Mononuclear cell (primary cell): ENCODE results near the gene RAB33A. TPM values are rescaled to one million over a fixed set of nuclear protein-coding genes. Genes with fewer than 3 reads are reported as not detected.

ENCODE experiments used
- H3K27me3 ChIP-seq: 2 replicates; pipeline ENCODE4 v1.6.0; 2011; ENCODE audit warnings: low read length, control low read depth; ENCODE audit not compliant: insufficient read depth
- H3K4me1 ChIP-seq: 2 replicates; pipeline ENCODE4 v1.5.1; 2011; ENCODE audit warnings: mild to moderate bottlenecking, low read length, control low read depth; ENCODE audit not compliant: insufficient read depth
- H3K4me3 ChIP-seq: 2 replicates; pipeline ENCODE4 v1.5.1; 2011; ENCODE audit warnings: mild to moderate bottlenecking, low read length, moderate library complexity
- H3K9me3 ChIP-seq: 2 replicates; pipeline ENCODE4 v1.5.1; 2011; ENCODE audit warnings: low read depth, mild to moderate bottlenecking, control low read depth, low read length
- total RNA-seq: library from RNA; depleted of rRNA; stranded (reverse); fragments of >200 nt; gene quantifications from one replicate; pipeline ENCODE4 v1.2.3, GENCODE V29; 2012

The RAB33A gene
- total RNA-seq, 1 donor: 8.2 TPM

GRCh38 chrX:130165181-130165702, 6.5 kb upstream of the RAB33A start:
- no peaks in the 10 kb centered on the region for H3K9me3 ChIP-seq
- peak overlapping the region; percentile 63 for H3K4me3 ChIP-seq
- H3K27me3 ChIP-seq: no peaks in the 10 kb centered on the region
- peaks cover 20% of the 10 kb centered on the region for H3K4me1 ChIP-seq

- H3K4me1 ChIP-seq: peaks cover 20% of the 10 kb centered on the region
- H3K27me3 ChIP-seq: no peaks in the 10 kb centered on the region
- peak within 1 kb of the TSS; percentile 63 for H3K4me3 ChIP-seq
- no peaks in the 10 kb centered on the region for H3K9me3 ChIP-seq
These were observed 5.9 kb upstream of the RAB33A start, which contains the start of gene AIFM1 for GRCh38 chrX:130165703-130166502. Gene AIFM1 (minus strand): TSS chrX:130165841. CDS start chrX:130165656, 185 bp downstream.

GRCh38 chrX:130166503-130166777, 5.3 kb upstream of the RAB33A start:
- Histone ChIP-seq H3K4me3 (peak overlapping the region; percentile 63), H3K9me3 (no peaks in the 10 kb centered on the region), H3K27me3 (no peaks in the 10 kb centered on the region), H3K4me1 (peaks cover 20% of the 10 kb centered on the region)

DNA sequence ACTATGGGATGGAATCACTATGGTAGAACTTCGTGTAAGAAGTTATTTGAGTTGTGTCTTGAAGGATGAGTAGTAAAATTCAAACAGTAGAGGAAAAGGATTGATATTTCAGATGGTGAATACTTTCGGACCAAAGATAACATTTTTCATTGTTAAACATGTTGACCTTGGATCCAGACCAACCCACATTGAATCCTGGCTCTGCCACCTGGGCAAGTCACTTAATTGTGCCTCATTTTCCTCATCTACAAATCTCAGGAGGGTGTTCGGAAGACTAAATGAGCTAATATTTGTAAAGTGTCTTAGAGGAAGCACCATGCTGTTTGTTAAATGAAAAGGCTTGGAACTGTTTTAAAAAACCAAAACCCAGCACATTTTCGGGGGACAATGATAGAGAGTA, 4.7 kb upstream of the RAB33A start:
- Histone ChIP-seq H3K4me3 (no peak overlapping the region), H3K27me3 (no peaks in the 10 kb centered on the region), H3K9me3 (no peaks in the 10 kb centered on the region), H3K4me1 (peaks cover 21% of the 10 kb centered on the region)

- H3K4me3 ChIP-seq: peak overlapping the region; percentile 53
- H3K27me3 ChIP-seq: no peaks in the 10 kb centered on the region
- H3K4me1 ChIP-seq: peaks cover 35% of the 10 kb centered on the region
- H3K9me3 ChIP-seq: no peaks in the 10 kb centered on the region
These were observed 863 bp upstream of the RAB33A start for GRCh38 chrX:130170752-130171445.

- Histone ChIP-seq H3K9me3 (no peaks in the 10 kb centered on the region), H3K4me3 (peak overlapping the region; percentile 53), H3K27me3 (no peaks in the 10 kb centered on the region), H3K4me1 (peaks cover 40% of the 10 kb centered on the region)
These were observed 524 bp downstream of the RAB33A start for GRCh38 chrX:130172127-130172845.

DNA sequence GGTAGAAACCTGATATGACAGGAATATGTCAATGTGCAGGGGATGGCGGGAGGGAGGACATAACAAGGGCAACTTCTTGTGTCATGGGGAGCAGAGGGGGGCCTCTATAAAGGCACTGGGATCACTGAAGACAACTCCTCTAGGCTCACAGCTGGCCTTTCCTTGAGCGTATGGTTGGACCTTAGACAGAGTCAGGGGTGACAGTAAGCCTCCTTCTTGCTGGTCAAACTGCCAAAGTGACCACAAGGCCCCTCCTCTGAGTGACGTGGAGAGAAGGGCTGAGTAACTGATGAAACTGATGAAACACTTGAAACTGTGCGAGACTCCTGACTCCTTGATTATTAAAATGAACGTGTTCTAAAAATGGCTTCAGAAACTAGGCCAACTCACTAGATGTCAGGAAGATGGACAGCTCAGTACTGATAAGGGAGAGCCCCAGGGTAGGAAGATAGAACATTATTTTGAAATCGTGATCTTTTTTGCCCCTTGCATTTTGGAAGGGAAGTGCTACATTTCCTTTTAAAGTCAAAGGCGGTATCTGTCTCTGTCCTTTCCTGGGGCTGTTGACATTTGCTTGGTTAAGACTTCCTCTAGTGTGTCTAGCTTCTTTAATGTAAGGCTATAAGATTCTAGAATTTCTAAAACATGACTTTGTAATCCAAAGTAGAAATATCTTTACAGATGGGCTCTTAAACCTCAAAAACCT, 1.6 kb downstream of the RAB33A start:
- H3K9me3 ChIP-seq: no peaks in the 10 kb centered on the region
- H3K4me3 ChIP-seq: peak overlapping the region; percentile 53
- no peaks in the 10 kb centered on the region for H3K27me3 ChIP-seq
- peaks cover 40% of the 10 kb centered on the region for H3K4me1 ChIP-seq

GRCh38 chrX:130174045-130174704, 2.4 kb downstream of the RAB33A start:
- peaks cover 43% of the 10 kb centered on the region for H3K4me1 ChIP-seq
- H3K9me3 ChIP-seq: no peaks in the 10 kb centered on the region
- no peak overlapping the region for H3K4me3 ChIP-seq
- H3K27me3 ChIP-seq: no peaks in the 10 kb centered on the region

DNA sequence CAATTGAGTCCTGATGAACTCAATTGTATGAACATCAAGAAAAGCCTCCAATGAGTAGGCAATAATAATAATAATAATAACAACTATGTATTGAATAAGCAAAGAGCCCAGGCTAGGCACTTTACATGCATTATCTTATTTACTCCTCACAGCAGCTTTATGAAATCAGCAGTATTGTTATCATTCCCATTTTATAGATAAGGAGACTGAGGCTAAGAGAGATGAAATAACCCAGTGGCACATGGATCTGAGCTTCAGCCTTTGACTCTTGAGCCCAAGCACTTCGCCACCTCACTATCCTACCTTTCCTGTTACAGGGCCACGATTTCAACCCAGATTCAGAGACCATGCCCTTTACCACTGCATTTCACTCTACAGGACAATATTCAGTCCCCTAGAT, 3.2 kb downstream of the RAB33A start:
- Histone ChIP-seq H3K4me1 (peaks cover 48% of the 10 kb centered on the region), H3K4me3 (no peak overlapping the region), H3K27me3 (no peaks in the 10 kb centered on the region), H3K9me3 (no peaks in the 10 kb centered on the region)

GRCh38 chrX:130176354-130176776, 4.6 kb downstream of the RAB33A start:
- Histone ChIP-seq H3K4me1 (peaks cover 48% of the 10 kb centered on the region), H3K9me3 (no peaks in the 10 kb centered on the region), H3K4me3 (no peak overlapping the region), H3K27me3 (no peaks in the 10 kb centered on the region)

- Histone ChIP-seq H3K4me3 (no peak overlapping the region), H3K4me1 (peaks cover 48% of the 10 kb centered on the region), H3K27me3 (no peaks in the 10 kb centered on the region), H3K9me3 (no peaks in the 10 kb centered on the region)
These were observed 5.2 kb downstream of the RAB33A start for GRCh38 chrX:130176942-130177341.

DNA sequence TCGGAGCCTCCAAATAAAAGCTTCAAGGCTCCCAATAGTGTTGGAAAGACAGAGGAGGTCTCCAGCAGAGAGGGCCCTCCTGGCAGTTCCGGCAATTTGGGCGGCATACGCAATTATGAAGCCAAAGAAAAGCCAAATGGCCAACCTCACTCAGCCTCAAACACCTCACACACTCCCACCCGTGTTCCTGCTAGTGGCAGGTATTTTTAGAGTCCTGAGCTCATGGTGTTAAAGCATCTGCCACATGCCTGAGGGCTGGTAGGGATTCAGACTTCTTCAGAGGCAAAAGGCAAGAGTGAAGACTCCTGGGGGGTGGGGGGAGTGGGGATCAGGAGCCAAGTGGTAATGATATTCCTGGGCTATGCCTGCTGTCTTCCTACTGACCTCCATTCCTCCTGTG, 7.4 kb downstream of the RAB33A start:
- no peak overlapping the region for H3K4me3 ChIP-seq
- no peaks in the 10 kb centered on the region for H3K9me3 ChIP-seq
- peaks cover 37% of the 10 kb centered on the region for H3K4me1 ChIP-seq
- H3K27me3 ChIP-seq: no peaks in the 10 kb centered on the region

- Histone ChIP-seq H3K4me3 (no peak overlapping the region), H3K27me3 (no peaks in the 10 kb centered on the region), H3K4me1 (peaks cover 36% of the 10 kb centered on the region), H3K9me3 (no peaks in the 10 kb centered on the region)
These were observed 7.9 kb downstream of the RAB33A start for GRCh38 chrX:130179579-130180215.

- Histone ChIP-seq H3K4me1 (peaks cover 19% of the 10 kb centered on the region), H3K9me3 (no peaks in the 10 kb centered on the region), H3K27me3 (no peaks in the 10 kb centered on the region), H3K4me3 (no peak overlapping the region)
These were observed 12.4 kb downstream of the RAB33A start for GRCh38 chrX:130184168-130184567.
